Liver (tissue), 9 donors: ENCODE results near the gene POLR2L. TPM values are rescaled to one million over a fixed set of nuclear protein-coding genes. Genes with fewer than 3 reads are reported as not detected.

Source experiments
- DNase-seq: peaks from one replicate; pipeline ENCODE4 v3.0.0-alpha.2; 2017; ENCODE audit warnings: low spot score
- H3K27ac ChIP-seq, 2 donors: one replicate each; pipeline ENCODE4 v1.7.0; 2013; ENCODE audit warnings: inconsistent platforms in 2 of 2, low read length in 2 of 2, control low read depth in 1 of 2, low read depth in 1 of 2, mild to moderate bottlenecking in 1 of 2
- H3K27me3 ChIP-seq, 4 donors: one replicate each; pipeline versions ENCODE4 v1.6.1 to v1.7.0; 2013; ENCODE audit warnings: low read length in 3 of 4, inconsistent platforms in 1 of 4, mild to moderate bottlenecking in 1 of 4, moderate library complexity in 1 of 4; ENCODE audit not compliant: control insufficient read depth in 4 of 4, insufficient read depth in 4 of 4
- H3K36me3 ChIP-seq, 4 donors: one replicate each; pipeline versions ENCODE4 v1.6.1 to v1.7.0; 2013; ENCODE audit warnings: low read length in 3 of 4, mild to moderate bottlenecking in 3 of 4, low read depth in 1 of 4, moderate library complexity in 1 of 4; ENCODE audit not compliant: control insufficient read depth in 4 of 4, insufficient read depth in 3 of 4
- H3K4me1 ChIP-seq, 4 donors: one replicate each; pipeline versions ENCODE4 v1.6.1 to v1.7.0; 2013; ENCODE audit warnings: low read length in 3 of 4, mild to moderate bottlenecking in 3 of 4, moderate library complexity in 1 of 4; ENCODE audit not compliant: control insufficient read depth in 4 of 4, insufficient read depth in 4 of 4
- H3K4me3 ChIP-seq, 3 donors: one replicate each; pipeline versions ENCODE4 v1.6.1 to v1.7.0; 2013; ENCODE audit warnings: low read length in 3 of 3, control low read depth in 1 of 3, low read depth in 1 of 3, mild to moderate bottlenecking in 1 of 3
- H3K9ac ChIP-seq, 2 donors: one replicate each; pipeline ENCODE4 v1.7.0; 2013; ENCODE audit warnings: low read length in 2 of 2, mild to moderate bottlenecking in 2 of 2, moderate library complexity in 2 of 2, control low read depth in 1 of 2, low read depth in 1 of 2
- H3K9me3 ChIP-seq, 4 donors: one replicate each; pipeline versions ENCODE4 v1.6.1 to v1.7.0; 2013; ENCODE audit warnings: low read length in 3 of 4; ENCODE audit not compliant: control insufficient read depth in 4 of 4
- EGR1 ChIP-seq, 2 donors: IDR thresholded peaks; 2 replicates each; pipeline ENCODE4 v1.6.1; 2016 to 2018; ENCODE audit warnings: antibody characterized with exemption in 2 of 2, low read depth in 2 of 2
- FOXA2 ChIP-seq: IDR thresholded peaks from 2 replicates; pipeline ENCODE4 v1.6.1; 2016; ENCODE audit warnings: antibody characterized with exemption
- GABPA ChIP-seq, 2 donors: IDR thresholded peaks in 1 of 2; conservative IDR thresholded peaks in 1 of 2; 2 replicates each; pipeline ENCODE4 v1.6.1; 2016; ENCODE audit warnings: antibody characterized with exemption in 2 of 2, mild to moderate bottlenecking in 1 of 2, moderate library complexity in 1 of 2
- HNF4A ChIP-seq, 2 donors: conservative IDR thresholded peaks; 2 replicates each; pipeline ENCODE4 v1.6.1; 2016; ENCODE audit warnings: antibody characterized with exemption in 2 of 2, mild to moderate bottlenecking in 2 of 2
- HNF4G ChIP-seq: IDR thresholded peaks from 2 replicates; pipeline ENCODE4 v1.6.1; 2016; ENCODE audit warnings: antibody characterized with exemption
- JUND ChIP-seq, 2 donors: IDR thresholded peaks; 2 replicates each; pipeline ENCODE4 v1.6.1; 2016; ENCODE audit warnings: antibody characterized with exemption in 2 of 2
- NR2F2 ChIP-seq: IDR thresholded peaks from 2 replicates; pipeline ENCODE4 v1.6.1; 2016; ENCODE audit warnings: antibody characterized with exemption
- SP1 ChIP-seq: IDR thresholded peaks from 2 replicates; pipeline ENCODE4 v1.6.1; 2018; ENCODE audit warnings: antibody characterized with exemption, mild to moderate bottlenecking
- TAF1 ChIP-seq: conservative IDR thresholded peaks from 2 replicates; pipeline ENCODE4 v1.6.1; 2016; ENCODE audit warnings: antibody characterized with exemption, mild to moderate bottlenecking
- YY1 ChIP-seq: IDR thresholded peaks from 2 replicates; pipeline ENCODE4 v1.6.1; 2016; ENCODE audit warnings: antibody characterized with exemption, mild to moderate bottlenecking
- WGBS: extraction: QIAGEN DNeasy Blood & Tissue Kit; methylation state at CpG from one replicate; pipeline ENCODE4 v1.1.7; 2013; 5-methylcytosine and 5-hydroxymethylcytosine counted together
- polyA plus RNA-seq, 2 donors: library from polyadenylated mRNA; stranded (reverse) in 1 of 2; unstranded in 1 of 2; fragments of 200-250 nt in 1 of 2; fragments of >200 nt in 1 of 2; fragmentation: Nextera tagmentation in 1 of 2; extraction: Ambion mirVana in 1 of 2; gene quantifications; one replicate each; pipeline versions ENCODE4 v1.2.1 to v1.2.3, GENCODE V29; 2013 to 2015
- total RNA-seq, 2 donors: library from RNA; depleted of rRNA; stranded (reverse); fragments of >200 nt; gene quantifications; one replicate each; pipeline ENCODE4 v1.2.3, GENCODE V29; 2014
- TF ChIP-seq, protein P1 (sequence below): IDR thresholded peaks from 2 replicates; pipeline ENCODE4 v1.6.1; 2016; ENCODE audit warnings: antibody characterized with exemption
- TF ChIP-seq, protein P2 (sequence below): IDR thresholded peaks from 2 replicates; pipeline ENCODE4 v1.6.1; 2016; ENCODE audit warnings: antibody characterized with exemption
- TF ChIP-seq, protein P3 (sequence below): IDR thresholded peaks from 2 replicates; pipeline ENCODE4 v1.6.1; 2016; ENCODE audit warnings: antibody characterized with exemption
- TF ChIP-seq, protein P4 (sequence below): IDR thresholded peaks from 2 replicates; pipeline ENCODE4 v1.6.1; 2016; ENCODE audit warnings: antibody characterized with exemption, mild to moderate bottlenecking
- TF ChIP-seq, protein P5 (sequence below): fragments of 150-350 bp; IDR thresholded peaks from 2 replicates; pipeline ENCODE4 v1.5.1; 2017; ENCODE audit warnings: improper control_type of control experiment, low read depth, low read length; ENCODE audit not compliant: missing input control
- donor health status: healthy.
- donor health status: healthy.
- donor health status: healthy.
- donor health status: healthy.
- donor health status: healthy.

Gene POLR2L
- total and polyA plus RNA-seq, 4 donors = 28.1 to 230 (median 106) TPM

DNA sequence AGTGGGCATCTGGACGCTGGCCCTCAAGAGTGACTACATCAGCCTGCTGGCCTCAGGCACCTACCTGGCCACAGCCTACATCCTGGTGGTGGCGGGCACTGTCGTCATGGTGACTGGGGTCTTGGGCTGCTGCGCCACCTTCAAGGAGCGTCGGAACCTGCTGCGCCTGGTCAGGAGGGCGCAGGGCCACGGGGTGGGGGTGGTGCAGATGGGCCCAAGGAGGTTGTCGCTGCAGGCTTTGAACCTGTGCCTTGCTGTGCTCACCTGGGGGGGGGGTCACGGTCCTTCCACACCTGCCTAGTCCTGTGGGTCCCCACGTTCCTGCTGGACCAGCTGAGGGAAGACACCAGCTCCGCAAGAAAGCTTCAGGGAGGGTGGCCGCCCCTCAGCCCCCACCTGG lies 6.1 kb downstream of the POLR2L start:
- DNase-seq = no peak
- Histone ChIP-seq H3K9me3 (no peaks in the 10 kb centered on the region), H3K9ac (no peak overlapping the region), H3K4me3 (no peak overlapping the region), H3K27ac (no peak overlapping the region), H3K4me1 (peaks cover 26 to 63% (median 41%) of the 10 kb centered on the region in 4 donors), H3K27me3 (no peaks in the 10 kb centered on the region), H3K36me3 (peaks cover 5 to 28% (median 11%) of the 10 kb centered on the region in 4 donors)
- TF ChIP-seq JUND (IDR thresholded peaks at IDR 0.05) (no peak), EGR1 (IDR thresholded peaks at IDR 0.05; ENCODE audit: low read depth in 2 of 2) (no peak), GABPA (IDR thresholded peaks at IDR 0.05 in 1 of 2, conservative IDR thresholded peaks at IDR 0.05 in 1 of 2) (no peak), YY1 (no peak), FOXA2 (no peak), NR2F2 (no peak)
- TF ChIP-seq, protein P1, sequence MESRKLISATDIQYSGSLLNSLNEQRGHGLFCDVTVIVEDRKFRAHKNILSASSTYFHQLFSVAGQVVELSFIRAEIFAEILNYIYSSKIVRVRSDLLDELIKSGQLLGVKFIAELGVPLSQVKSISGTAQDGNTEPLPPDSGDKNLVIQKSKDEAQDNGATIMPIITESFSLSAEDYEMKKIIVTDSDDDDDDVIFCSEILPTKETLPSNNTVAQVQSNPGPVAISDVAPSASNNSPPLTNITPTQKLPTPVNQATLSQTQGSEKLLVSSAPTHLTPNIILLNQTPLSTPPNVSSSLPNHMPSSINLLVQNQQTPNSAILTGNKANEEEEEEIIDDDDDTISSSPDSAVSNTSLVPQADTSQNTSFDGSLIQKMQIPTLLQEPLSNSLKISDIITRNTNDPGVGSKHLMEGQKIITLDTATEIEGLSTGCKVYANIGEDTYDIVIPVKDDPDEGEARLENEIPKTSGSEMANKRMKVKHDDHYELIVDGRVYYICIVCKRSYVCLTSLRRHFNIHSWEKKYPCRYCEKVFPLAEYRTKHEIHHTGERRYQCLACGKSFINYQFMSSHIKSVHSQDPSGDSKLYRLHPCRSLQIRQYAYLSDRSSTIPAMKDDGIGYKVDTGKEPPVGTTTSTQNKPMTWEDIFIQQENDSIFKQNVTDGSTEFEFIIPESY = no peak
- TF ChIP-seq, protein P2, sequence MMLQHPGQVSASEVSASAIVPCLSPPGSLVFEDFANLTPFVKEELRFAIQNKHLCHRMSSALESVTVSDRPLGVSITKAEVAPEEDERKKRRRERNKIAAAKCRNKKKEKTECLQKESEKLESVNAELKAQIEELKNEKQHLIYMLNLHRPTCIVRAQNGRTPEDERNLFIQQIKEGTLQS = no peak
- TF ChIP-seq, protein P3, sequence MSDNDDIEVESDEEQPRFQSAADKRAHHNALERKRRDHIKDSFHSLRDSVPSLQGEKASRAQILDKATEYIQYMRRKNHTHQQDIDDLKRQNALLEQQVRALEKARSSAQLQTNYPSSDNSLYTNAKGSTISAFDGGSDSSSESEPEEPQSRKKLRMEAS = no peak
- TF ChIP-seq, protein P4, sequence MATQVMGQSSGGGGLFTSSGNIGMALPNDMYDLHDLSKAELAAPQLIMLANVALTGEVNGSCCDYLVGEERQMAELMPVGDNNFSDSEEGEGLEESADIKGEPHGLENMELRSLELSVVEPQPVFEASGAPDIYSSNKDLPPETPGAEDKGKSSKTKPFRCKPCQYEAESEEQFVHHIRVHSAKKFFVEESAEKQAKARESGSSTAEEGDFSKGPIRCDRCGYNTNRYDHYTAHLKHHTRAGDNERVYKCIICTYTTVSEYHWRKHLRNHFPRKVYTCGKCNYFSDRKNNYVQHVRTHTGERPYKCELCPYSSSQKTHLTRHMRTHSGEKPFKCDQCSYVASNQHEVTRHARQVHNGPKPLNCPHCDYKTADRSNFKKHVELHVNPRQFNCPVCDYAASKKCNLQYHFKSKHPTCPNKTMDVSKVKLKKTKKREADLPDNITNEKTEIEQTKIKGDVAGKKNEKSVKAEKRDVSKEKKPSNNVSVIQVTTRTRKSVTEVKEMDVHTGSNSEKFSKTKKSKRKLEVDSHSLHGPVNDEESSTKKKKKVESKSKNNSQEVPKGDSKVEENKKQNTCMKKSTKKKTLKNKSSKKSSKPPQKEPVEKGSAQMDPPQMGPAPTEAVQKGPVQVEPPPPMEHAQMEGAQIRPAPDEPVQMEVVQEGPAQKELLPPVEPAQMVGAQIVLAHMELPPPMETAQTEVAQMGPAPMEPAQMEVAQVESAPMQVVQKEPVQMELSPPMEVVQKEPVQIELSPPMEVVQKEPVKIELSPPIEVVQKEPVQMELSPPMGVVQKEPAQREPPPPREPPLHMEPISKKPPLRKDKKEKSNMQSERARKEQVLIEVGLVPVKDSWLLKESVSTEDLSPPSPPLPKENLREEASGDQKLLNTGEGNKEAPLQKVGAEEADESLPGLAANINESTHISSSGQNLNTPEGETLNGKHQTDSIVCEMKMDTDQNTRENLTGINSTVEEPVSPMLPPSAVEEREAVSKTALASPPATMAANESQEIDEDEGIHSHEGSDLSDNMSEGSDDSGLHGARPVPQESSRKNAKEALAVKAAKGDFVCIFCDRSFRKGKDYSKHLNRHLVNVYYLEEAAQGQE = no peak
- 94% methylated on average over 14 of the region's 14 CpGs for WGBS

DNA sequence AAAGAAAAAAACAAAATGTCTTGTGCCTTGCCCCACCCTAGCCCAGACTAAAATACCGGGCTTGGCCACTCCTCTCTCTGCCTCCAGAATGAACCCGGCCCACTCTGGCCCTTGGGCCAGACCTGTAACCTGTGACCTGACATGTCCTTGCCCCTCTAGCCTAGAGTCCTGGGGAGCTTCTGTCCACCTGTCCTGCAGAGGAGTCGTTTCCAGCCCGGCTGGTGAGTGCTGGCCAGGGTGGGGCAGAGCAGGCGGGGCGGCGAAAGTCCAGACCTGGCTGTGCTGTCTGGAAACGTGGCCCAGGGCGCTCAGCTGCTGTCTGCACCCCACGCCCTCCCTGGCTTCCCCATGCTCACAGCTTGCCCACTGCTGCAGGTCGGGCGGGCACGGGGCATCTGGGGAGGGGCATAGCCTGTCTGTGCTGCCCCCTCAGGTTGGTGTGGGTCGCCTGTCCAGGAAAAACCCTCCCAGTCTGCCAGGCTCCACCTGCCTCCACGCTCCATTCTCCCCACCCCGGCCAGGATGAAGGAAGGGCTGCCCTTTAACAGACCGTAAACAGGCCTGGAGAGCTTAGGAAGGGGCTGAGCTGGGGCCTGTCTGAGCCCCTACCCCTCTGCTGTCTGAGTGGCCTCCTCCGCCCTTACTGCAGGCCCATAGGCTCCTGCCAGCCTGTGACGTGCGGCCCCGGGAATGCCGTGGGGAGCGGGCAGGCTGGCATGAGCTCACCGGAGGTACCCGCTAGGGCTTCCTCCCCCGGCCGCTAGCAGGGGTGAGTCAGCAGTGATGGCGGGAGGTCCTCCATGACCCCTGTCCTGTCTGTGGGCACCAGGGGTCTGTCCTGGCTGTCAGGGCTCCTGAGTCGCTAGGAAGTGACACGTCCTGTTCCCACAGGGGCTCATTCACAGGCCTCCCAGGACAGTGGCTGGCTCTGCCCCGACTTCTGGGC lies 7.7 kb downstream of the POLR2L start:
- Histone ChIP-seq H3K4me1 (peaks cover 34 to 67% (median 48%) of the 10 kb centered on the region in 4 donors), H3K9ac (peak overlapping the region in 1 of 2 donors; percentile 14), H3K9me3 (no peaks in the 10 kb centered on the region), H3K4me3 (peak overlapping the region in 2 of 3 donors; percentile 28 to 85), H3K36me3 (peaks cover under 1 to 23% (median 10%) of the 10 kb centered on the region in 4 donors), H3K27me3 (no peaks in the 10 kb centered on the region), H3K27ac (peak overlapping the region; percentile 90 to 99)
- DNase-seq = no peak
- WGBS = 21% methylated on average over 31 of the region's 31 CpGs
- TF ChIP-seq, protein P1 = no peak
- TF ChIP-seq, protein P4 = peak; percentile 56
- TF ChIP-seq YY1 (peak; percentile 4), EGR1 (IDR thresholded peaks at IDR 0.05; ENCODE audit: low read depth in 2 of 2) (peak in 1 of 2 donors; percentile 49), SP1 (peak; percentile 64), HNF4A (conservative IDR thresholded peaks at IDR 0.05) (peak; percentile 83 to 94), TAF1 (no peak), HNF4G (peak; percentile 34), JUND (IDR thresholded peaks at IDR 0.05) (peak; percentile 30 to 45)
- TF ChIP-seq, protein P5, sequence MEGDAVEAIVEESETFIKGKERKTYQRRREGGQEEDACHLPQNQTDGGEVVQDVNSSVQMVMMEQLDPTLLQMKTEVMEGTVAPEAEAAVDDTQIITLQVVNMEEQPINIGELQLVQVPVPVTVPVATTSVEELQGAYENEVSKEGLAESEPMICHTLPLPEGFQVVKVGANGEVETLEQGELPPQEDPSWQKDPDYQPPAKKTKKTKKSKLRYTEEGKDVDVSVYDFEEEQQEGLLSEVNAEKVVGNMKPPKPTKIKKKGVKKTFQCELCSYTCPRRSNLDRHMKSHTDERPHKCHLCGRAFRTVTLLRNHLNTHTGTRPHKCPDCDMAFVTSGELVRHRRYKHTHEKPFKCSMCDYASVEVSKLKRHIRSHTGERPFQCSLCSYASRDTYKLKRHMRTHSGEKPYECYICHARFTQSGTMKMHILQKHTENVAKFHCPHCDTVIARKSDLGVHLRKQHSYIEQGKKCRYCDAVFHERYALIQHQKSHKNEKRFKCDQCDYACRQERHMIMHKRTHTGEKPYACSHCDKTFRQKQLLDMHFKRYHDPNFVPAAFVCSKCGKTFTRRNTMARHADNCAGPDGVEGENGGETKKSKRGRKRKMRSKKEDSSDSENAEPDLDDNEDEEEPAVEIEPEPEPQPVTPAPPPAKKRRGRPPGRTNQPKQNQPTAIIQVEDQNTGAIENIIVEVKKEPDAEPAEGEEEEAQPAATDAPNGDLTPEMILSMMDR = no peak
